ENCODE results near the gene TBC1D2B.

GRCh38 chr15:78056714-78057269 lies 20.7 kb downstream of the TBC1D2B start:
- TF ChIP-seq POLR2A (IDR thresholded peaks at IDR 0.05; ENCODE audit: low read depth, low read length) (no peak), CTCF (IDR thresholded peaks at IDR 0.05; ENCODE audit: extremely low read depth in 1 of 2, insufficient read depth in 1 of 2, low read depth in 1 of 2, low read length in 2 of 2) (no peak), EZH2 (IDR thresholded peaks at IDR 0.05; ENCODE audit: borderline replicate concordance, low read depth, low read length, severe bottlenecking) (no peak), POLR2AphosphoS5 (IDR thresholded peaks at IDR 0.05; ENCODE audit: insufficient read depth, low read depth, low read length) (no peak), FOS (IDR thresholded peaks at IDR 0.05; ENCODE audit: borderline replicate concordance, insufficient read depth, low read length) (peak; percentile 51)
- TF ChIP-seq, protein P1, sequence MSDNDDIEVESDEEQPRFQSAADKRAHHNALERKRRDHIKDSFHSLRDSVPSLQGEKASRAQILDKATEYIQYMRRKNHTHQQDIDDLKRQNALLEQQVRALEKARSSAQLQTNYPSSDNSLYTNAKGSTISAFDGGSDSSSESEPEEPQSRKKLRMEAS (IDR thresholded peaks at IDR 0.05; ENCODE audit: insufficient read depth, insufficient read length): no peak

All from endothelial cell of umbilical vein (primary cell).